Upper lobe of left lung (tissue), 6 donors: Measurements from ENCODE around the gene STK4. TPM values are rescaled to one million over a fixed set of nuclear protein-coding genes. Genes with fewer than 3 reads are reported as not detected.

Source experiments
- ATAC-seq, 2 donors: fragments of 200-7000 bp; cut with Tn5 transposase; one replicate each; pipeline ENCODE4 v1.9.1; 2022; ENCODE audit warnings: mild to moderate bottlenecking in 2 of 2, moderate library complexity in 2 of 2; ENCODE audit not compliant: low FRiP score in 2 of 2
- DNase-seq, 2 donors: peaks; one replicate each; pipeline ENCODE4 v3.0.0-alpha.2; 2019 to 2020
- H3K27ac ChIP-seq, 4 donors: fragments of 200-600 bp; sonication (generic); one replicate each; pipeline ENCODE4 v1.5.1; 2016 to 2019
- H3K27me3 ChIP-seq, 4 donors: fragments of 200-600 bp; sonication (generic); one replicate each; pipeline ENCODE4 v1.5.1; 2017 to 2019
- H3K36me3 ChIP-seq, 4 donors: fragments of 200-600 bp; sonication (generic); one replicate each; pipeline ENCODE4 v1.5.1; 2016 to 2019
- H3K4me1 ChIP-seq, 4 donors: fragments of 200-600 bp; sonication (generic); one replicate each; pipeline ENCODE4 v1.5.1; 2018 to 2019
- H3K4me3 ChIP-seq, 4 donors: fragments of 200-600 bp; sonication (generic); one replicate each; pipeline ENCODE4 v1.5.1; 2017 to 2019; ENCODE audit warnings: mild to moderate bottlenecking in 2 of 4, moderate library complexity in 1 of 4
- H3K9me3 ChIP-seq, 4 donors: fragments of 200-600 bp; sonication (generic); one replicate each; pipeline ENCODE4 v1.5.1; 2018 to 2019
- CTCF ChIP-seq, 6 experiments: fragments of 450-650 bp in 4 of 6; fragments of 200-600 bp in 2 of 6; sonication (generic) in 2 of 6; IDR thresholded peaks; one replicate each; pipeline ENCODE4 v1.5.1; 2016 to 2019; ENCODE audit warnings: antibody characterized with exemption in 6 of 6
- EP300 ChIP-seq, 4 donors: sonication (generic); formaldehyde crosslinking; IDR thresholded peaks; one replicate each; pipeline ENCODE4 v1.5.1; 2017; ENCODE audit warnings: antibody characterized with exemption in 4 of 4, control low read depth in 2 of 4
- POLR2A ChIP-seq, 4 donors: fragments of 450-650 bp; IDR thresholded peaks; one replicate each; pipeline ENCODE4 v1.5.1; 2016 to 2017; ENCODE audit warnings: antibody characterized with exemption in 4 of 4, mild to moderate bottlenecking in 2 of 4
- POLR2AphosphoS5 ChIP-seq, 2 donors: sonication (generic); formaldehyde crosslinking; IDR thresholded peaks; one replicate each; pipeline ENCODE4 v1.5.1; 2017; ENCODE audit warnings: antibody characterized with exemption in 2 of 2
- WGBS, 2 donors: methylation state at CpG; one replicate each; pipeline ENCODE4 v1.1.5; 2017 to 2018; 5-methylcytosine and 5-hydroxymethylcytosine counted together
- total RNA-seq, 6 donors: library from RNA; depleted of rRNA in 4 of 6; stranded (reverse); fragments of >200 nt in 4 of 6; gene quantifications; one replicate each; pipeline versions ENCODE4 v1.1.0 to v1.2.1, GENCODE V29; 2016 to 2021
- donor health status: DM: no; HTN: no; CAD: no; lungs with moderate emphysema.
- donor health status: DM: no; HTN: yes; CAD: no; lungs with severe emphysema.

The STK4 gene
- total RNA-seq, 6 donors from 2014 or later = 31.0 to 76.1 (median 44.1) TPM

- Histone ChIP-seq H3K9me3 (no peaks in the 10 kb centered on the region), H3K27ac (no peak overlapping the region), H3K36me3 (peaks cover 11 to 88% (median 45%) of the 10 kb centered on the region in 4 donors), H3K4me3 (no peak overlapping the region), H3K4me1 (no peaks in the 10 kb centered on the region), H3K27me3 (no peaks in the 10 kb centered on the region)
- DNase-seq = no peak
- ATAC-seq = no peak
- no peak for TF ChIP-seq EP300 (IDR thresholded peaks at IDR 0.05)
- no peak for TF ChIP-seq CTCF (IDR thresholded peaks at IDR 0.05)
- no peak for TF ChIP-seq POLR2A (IDR thresholded peaks at IDR 0.05)
- TF ChIP-seq POLR2AphosphoS5 (IDR thresholded peaks at IDR 0.05) = no peak
- WGBS, 2 donors = 90 to 92% methylated on average over 4 to 7 of the region's 7 CpGs
Observed at GRCh38 chr20:44941120-44941691, 25.1 kb upstream of the STK4 start.

GRCh38 chr20:44942264-44942973 lies 23.9 kb upstream of the STK4 start:
- H3K36me3 ChIP-seq = peaks cover 11 to 90% (median 45%) of the 10 kb centered on the region in 4 donors
- WGBS, 2 donors = 92 to 96% methylated on average over 3 to 4 of the region's 4 CpGs

GRCh38 chr20:44943828-44944227 lies 22.5 kb upstream of the STK4 start:
- WGBS, 2 donors = 92 to 96% methylated on average over 4 of the region's 4 CpGs
- H3K9me3 ChIP-seq = no peaks in the 10 kb centered on the region
- H3K27ac ChIP-seq = no peak overlapping the region
- no peaks in the 10 kb centered on the region for H3K4me1 ChIP-seq
- ATAC-seq = no peak
- no peaks in the 10 kb centered on the region for H3K27me3 ChIP-seq
- H3K4me3 ChIP-seq = no peak overlapping the region
- TF ChIP-seq CTCF (IDR thresholded peaks at IDR 0.05) = no peak
- TF ChIP-seq EP300 (IDR thresholded peaks at IDR 0.05) = no peak
- TF ChIP-seq POLR2AphosphoS5 (IDR thresholded peaks at IDR 0.05) = no peak
- no peak for TF ChIP-seq POLR2A (IDR thresholded peaks at IDR 0.05)
- no peak for DNase-seq
- peaks cover 11 to 96% (median 57%) of the 10 kb centered on the region in 4 donors for H3K36me3 ChIP-seq

More at GRCh38 chr20:44942264-44942973, 23.9 kb upstream of the STK4 start:
- Histone ChIP-seq H3K4me1 (no peaks in the 10 kb centered on the region), H3K27me3 (no peaks in the 10 kb centered on the region), H3K27ac (no peak overlapping the region), H3K4me3 (no peak overlapping the region), H3K9me3 (no peaks in the 10 kb centered on the region)
- no peak for DNase-seq
- no peak for ATAC-seq
- no peak for TF ChIP-seq POLR2AphosphoS5 (IDR thresholded peaks at IDR 0.05)
- no peak for TF ChIP-seq POLR2A (IDR thresholded peaks at IDR 0.05)

GRCh38 chr20:44945261-44945660 lies 21.1 kb upstream of the STK4 start:
- Histone ChIP-seq H3K27me3 (no peaks in the 10 kb centered on the region), H3K4me1 (no peaks in the 10 kb centered on the region), H3K27ac (no peak overlapping the region), H3K9me3 (no peaks in the 10 kb centered on the region), H3K4me3 (no peak overlapping the region), H3K36me3 (peaks cover 11 to 99% (median 63%) of the 10 kb centered on the region in 4 donors)
- ATAC-seq = no peak
- TF ChIP-seq POLR2A (IDR thresholded peaks at IDR 0.05) (no peak), CTCF (IDR thresholded peaks at IDR 0.05) (no peak), EP300 (IDR thresholded peaks at IDR 0.05) (no peak), POLR2AphosphoS5 (IDR thresholded peaks at IDR 0.05) (no peak)
- whole genome bisulfite sequencing, 2 donors = 93 to 96% methylated on average over 6 of the region's 6 CpGs
- DNase-seq = no peak

GRCh38 chr20:44946271-44946852 lies 19.9 kb upstream of the STK4 start:
- DNase-seq = no peak
- TF ChIP-seq EP300 (IDR thresholded peaks at IDR 0.05) (no peak), POLR2A (IDR thresholded peaks at IDR 0.05) (no peak), POLR2AphosphoS5 (IDR thresholded peaks at IDR 0.05) (no peak), CTCF (IDR thresholded peaks at IDR 0.05) (no peak)
- Histone ChIP-seq H3K36me3 (peaks cover 16 to 99% (median 67%) of the 10 kb centered on the region in 4 donors), H3K4me1 (no peaks in the 10 kb centered on the region), H3K9me3 (no peaks in the 10 kb centered on the region), H3K27ac (no peak overlapping the region), H3K27me3 (no peaks in the 10 kb centered on the region), H3K4me3 (no peak overlapping the region)
- ATAC-seq = no peak
- WGBS, 2 donors = 77 to 85% methylated on average over 2 of the region's 2 CpGs
